Measurements from ENCODE around the gene SUSD6.

- TF ChIP-seq POLR2A (IDR thresholded peaks at IDR 0.05) (no peak), CTCF (IDR thresholded peaks at IDR 0.05) (no peak)
These were observed 16.1 kb upstream of the SUSD6 start for GRCh38 chr14:69595336-69595735.
